ENCODE data around the gene CSGALNACT2.
A peak's percentile ranks its signal among the peaks of the same experiment; 100 is the strongest.
"Not testable (repeated sequence)": the region's sequence is repeated elsewhere in the genome, so short reads cannot be mapped to it uniquely, and the experiment has no call there.

The CSGALNACT2 gene

GRCh38 chr10:43218206-43218950, 80.1 kb downstream of the CSGALNACT2 start:
- H3K4me1 Mint-ChIP-seq = peaks cover 2 to 5% of the 10 kb centered on the region in 2 donors
- no peaks in the 10 kb centered on the region for H3K36me3 Mint-ChIP-seq
- ATAC-seq (replicated peaks) (no peak), DNase-seq (no peak)
- H3K9me3 Mint-ChIP-seq = no peaks in the 10 kb centered on the region
- peaks cover 5 to 15% of the 10 kb centered on the region in 2 donors for H3K27me3 Mint-ChIP-seq
- H3K4me3 Mint-ChIP-seq = no peak overlapping the region
- H3K27ac Mint-ChIP-seq = peak overlapping the region; percentile 49

- ATAC-seq (replicated peaks) (no peak), DNase-seq (no peak)
- Mint-ChIP-seq H3K4me3 (no peak overlapping the region), H3K27ac (peak overlapping the region; percentile 49), H3K27me3 (peaks cover 5 to 15% of the 10 kb centered on the region in 2 donors), H3K9me3 (no peaks in the 10 kb centered on the region), H3K36me3 (no peaks in the 10 kb centered on the region), H3K4me1 (peaks cover 2 to 5% of the 10 kb centered on the region in 2 donors)
These were observed 80.9 kb downstream of the CSGALNACT2 start for GRCh38 chr10:43218951-43219837.

GRCh38 chr10:43219848-43220247, 81.6 kb downstream of the CSGALNACT2 start:
- ATAC-seq (replicated peaks) = no peak
- Mint-ChIP-seq H3K27me3 (peaks cover 8 to 16% of the 10 kb centered on the region in 2 donors), H3K27ac (no peak overlapping the region), H3K4me3 (no peak overlapping the region), H3K36me3 (no peaks in the 10 kb centered on the region), H3K4me1 (peaks cover 3 to 5% of the 10 kb centered on the region in 2 donors), H3K9me3 (no peaks in the 10 kb centered on the region)
- no peak for DNase-seq

GRCh38 chr10:43220251-43220650, 82.0 kb downstream of the CSGALNACT2 start:
- not testable (repeated sequence) for H3K36me3 Mint-ChIP-seq; H3K27ac Mint-ChIP-seq; H3K4me1 Mint-ChIP-seq; H3K9me3 Mint-ChIP-seq; ATAC-seq (replicated peaks); DNase-seq; H3K4me3 Mint-ChIP-seq
- H3K27me3 Mint-ChIP-seq = peaks cover 12 to 20% of the 10 kb centered on the region in 2 donors

- Mint-ChIP-seq H3K36me3 (no peaks in the 10 kb centered on the region), H3K27ac (no peak overlapping the region), H3K4me1 (peaks cover 5 to 6% of the 10 kb centered on the region in 2 donors), H3K27me3 (peaks cover 12 to 21% of the 10 kb centered on the region in 2 donors), H3K4me3 (no peak overlapping the region), H3K9me3 (no peaks in the 10 kb centered on the region)
- DNase-seq = no peak
- peak in 1 of 2 donors; percentile 17 for ATAC-seq (replicated peaks)
These were observed 82.6 kb downstream of the CSGALNACT2 start for GRCh38 chr10:43220657-43221418.

DNA sequence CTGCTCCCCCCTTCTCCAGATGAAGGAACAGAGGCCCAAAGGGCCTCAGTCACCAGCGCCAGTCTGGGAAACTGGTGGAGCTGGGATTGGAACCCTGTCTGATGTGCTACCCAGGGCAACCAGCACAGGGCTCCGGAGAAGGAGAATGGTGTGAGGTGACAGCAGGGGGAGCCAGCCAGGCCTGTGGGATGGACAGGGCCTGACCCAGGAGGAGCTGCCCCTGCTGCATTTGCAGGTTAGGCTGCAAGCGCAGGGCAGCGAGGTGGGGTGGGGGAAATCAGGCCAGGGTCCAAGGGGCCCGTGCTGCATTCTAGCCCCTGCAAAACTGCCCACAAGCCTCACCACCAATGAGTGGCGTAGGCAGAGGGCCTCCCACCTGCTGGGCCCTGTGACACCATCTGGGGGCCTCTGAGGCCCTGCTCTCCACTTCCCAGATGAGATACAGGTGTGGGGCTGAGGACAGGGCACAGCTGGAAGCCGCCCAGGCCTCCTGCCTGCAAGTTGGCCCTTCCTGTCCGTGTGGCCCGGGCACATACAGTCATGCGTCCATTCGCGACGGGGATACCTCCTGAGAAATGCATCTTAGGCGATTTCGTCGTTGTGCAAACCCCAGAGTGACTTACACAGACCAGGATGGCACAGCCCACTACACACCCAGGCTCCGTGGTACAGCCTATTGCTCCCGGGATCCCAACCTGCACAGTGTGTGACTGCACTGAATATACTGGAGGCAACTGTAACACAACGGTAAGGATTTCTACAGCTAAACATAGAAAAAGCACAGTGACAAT, 83.4 kb downstream of the CSGALNACT2 start:
- no peak for DNase-seq
- H3K4me1 Mint-ChIP-seq = peaks cover 5 to 8% of the 10 kb centered on the region in 2 donors
- no peak overlapping the region for H3K4me3 Mint-ChIP-seq
- ATAC-seq (replicated peaks) = peak in 1 of 2 donors; percentile 42
- H3K36me3 Mint-ChIP-seq = no peaks in the 10 kb centered on the region
- H3K27me3 Mint-ChIP-seq = peaks cover 16 to 23% of the 10 kb centered on the region in 2 donors
- H3K9me3 Mint-ChIP-seq = no peaks in the 10 kb centered on the region
- no peak overlapping the region for H3K27ac Mint-ChIP-seq

GRCh38 chr10:43222210-43222720, 84.0 kb downstream of the CSGALNACT2 start:
- no peaks in the 10 kb centered on the region for H3K9me3 Mint-ChIP-seq
- DNase-seq (no peak), ATAC-seq (replicated peaks) (no peak)
- peaks cover 20 to 25% of the 10 kb centered on the region in 2 donors for H3K27me3 Mint-ChIP-seq
- peaks cover 5 to 8% of the 10 kb centered on the region in 2 donors for H3K4me1 Mint-ChIP-seq
- H3K27ac Mint-ChIP-seq = no peak overlapping the region
- no peak overlapping the region for H3K4me3 Mint-ChIP-seq
- H3K36me3 Mint-ChIP-seq = no peaks in the 10 kb centered on the region

- Mint-ChIP-seq H3K4me3 (no peak overlapping the region), H3K4me1 (peaks cover 5 to 8% of the 10 kb centered on the region in 2 donors)
- no peak for ATAC-seq (replicated peaks)
These were observed 84.8 kb downstream of the CSGALNACT2 start for GRCh38 chr10:43223056-43223455.

DNA sequence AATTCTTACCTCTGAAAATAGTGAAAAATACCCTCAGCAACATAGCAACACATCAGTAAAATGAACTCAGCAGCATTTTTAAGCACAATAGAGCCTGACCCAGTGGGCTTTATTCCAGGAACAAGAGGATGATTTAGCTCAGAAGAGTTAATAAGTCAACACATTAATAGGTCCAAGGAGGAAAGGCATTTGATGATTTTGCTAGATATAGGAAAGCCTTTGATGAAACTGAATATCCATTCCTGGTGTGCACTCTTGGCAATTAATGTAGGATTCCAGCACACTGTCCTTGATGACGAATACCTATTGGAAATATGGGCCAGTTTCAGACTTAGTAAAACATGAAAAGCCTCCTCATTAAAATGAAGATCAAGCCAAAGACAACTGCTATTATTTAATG, 86.1 kb downstream of the CSGALNACT2 start:
- Mint-ChIP-seq H3K36me3 (peaks cover 0 to 2% of the 10 kb centered on the region in 2 donors), H3K9me3 (no peaks in the 10 kb centered on the region), H3K4me1 (peaks cover 15 to 16% of the 10 kb centered on the region in 2 donors), H3K27ac (no peak overlapping the region), H3K4me3 (no peak overlapping the region), H3K27me3 (peaks cover 29 to 38% of the 10 kb centered on the region in 2 donors)
- DNase-seq (no peak), ATAC-seq (replicated peaks) (no peak)

More at GRCh38 chr10:43223056-43223455, 84.8 kb downstream of the CSGALNACT2 start:
- no peaks in the 10 kb centered on the region for H3K9me3 Mint-ChIP-seq
- H3K36me3 Mint-ChIP-seq = no peaks in the 10 kb centered on the region
- DNase-seq = no peak
- H3K27ac Mint-ChIP-seq = no peak overlapping the region
- peaks cover 22 to 25% of the 10 kb centered on the region in 2 donors for H3K27me3 Mint-ChIP-seq

GRCh38 chr10:43225004-43225786, 87.0 kb downstream of the CSGALNACT2 start:
- DNase-seq (no peak), ATAC-seq (replicated peaks) (no peak)
- Mint-ChIP-seq H3K4me1 (peaks cover 16% of the 10 kb centered on the region in 2 donors), H3K27me3 (peaks cover 29 to 40% of the 10 kb centered on the region in 2 donors), H3K36me3 (peaks cover 0 to 2% of the 10 kb centered on the region in 2 donors), H3K9me3 (no peaks in the 10 kb centered on the region), H3K27ac (no peak overlapping the region), H3K4me3 (peak overlapping the region in 1 of 2 donors; percentile 1)

DNA sequence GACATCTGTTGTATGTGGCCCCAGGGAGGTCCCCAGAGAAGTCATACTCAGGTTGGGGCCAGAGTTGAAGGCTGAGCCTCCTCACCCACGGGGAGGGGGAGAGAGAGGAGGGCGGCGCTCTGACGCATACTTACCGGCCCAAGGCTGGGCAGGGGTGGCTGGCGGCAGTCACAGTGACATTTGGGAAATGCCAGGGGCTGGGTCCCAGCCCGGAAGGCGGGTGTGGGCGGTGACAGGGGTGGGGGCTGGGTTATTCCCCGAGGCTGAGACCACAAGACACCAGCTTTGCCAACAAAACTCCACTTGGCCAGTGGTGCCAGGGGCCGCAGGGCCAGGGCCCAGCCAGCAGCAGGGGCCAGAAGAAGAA, 87.5 kb downstream of the CSGALNACT2 start:
- H3K27ac Mint-ChIP-seq = no peak overlapping the region
- peaks cover 17 to 18% of the 10 kb centered on the region in 2 donors for H3K4me1 Mint-ChIP-seq
- ATAC-seq (replicated peaks) (no peak), DNase-seq (no peak)
- no peaks in the 10 kb centered on the region for H3K9me3 Mint-ChIP-seq
- peaks cover 0 to 2% of the 10 kb centered on the region in 2 donors for H3K36me3 Mint-ChIP-seq
- H3K27me3 Mint-ChIP-seq = peaks cover 29 to 46% of the 10 kb centered on the region in 2 donors
- H3K4me3 Mint-ChIP-seq = peak overlapping the region in 1 of 2 donors; percentile 1

GRCh38 chr10:43226441-43226840, 88.2 kb downstream of the CSGALNACT2 start:
- Mint-ChIP-seq H3K9me3 (no peaks in the 10 kb centered on the region), H3K4me1 (peaks cover 20% of the 10 kb centered on the region in 2 donors), H3K36me3 (peaks cover 0 to 2% of the 10 kb centered on the region in 2 donors), H3K4me3 (no peak overlapping the region), H3K27ac (no peak overlapping the region), H3K27me3 (peaks cover 29 to 53% of the 10 kb centered on the region in 2 donors)
- DNase-seq (no peak), ATAC-seq (replicated peaks) (no peak)
